ENCODE data around the gene ADGRG6.
"Not testable (repeated sequence)": the region's sequence is repeated elsewhere in the genome, so short reads cannot be mapped to it uniquely, and the experiment has no call there.

Gene ADGRG6

GRCh38 chr6:142301651-142302391 lies at the start of gene ADGRG6:
TSS of gene ADGRG6 (plus strand) at chr6:142302007. CDS start at chr6:142302330, 323 bp downstream.
- peak; percentile 27 for DNase-seq

- DNase-seq: no peak
Observed at GRCh38 chr6:142254513-142254912, 47.3 kb upstream of the ADGRG6 start.

GRCh38 chr6:142255785-142256184 lies 46.0 kb upstream of the ADGRG6 start:
- DNase-seq: no peak

GRCh38 chr6:142258305-142258704 lies 43.5 kb upstream of the ADGRG6 start:
- DNase-seq: no peak

GRCh38 chr6:142258757-142259156 lies 43.0 kb upstream of the ADGRG6 start:
- DNase-seq: no peak

GRCh38 chr6:142260748-142261147 lies 41.1 kb upstream of the ADGRG6 start:
- no peak for DNase-seq

- no peak for DNase-seq
Observed at GRCh38 chr6:142262231-142262630, 39.6 kb upstream of the ADGRG6 start.

GRCh38 chr6:142265476-142265875 lies 36.3 kb upstream of the ADGRG6 start:
- DNase-seq: no peak

- DNase-seq: no peak
Observed at GRCh38 chr6:142266060-142266459, 35.7 kb upstream of the ADGRG6 start.

- DNase-seq: no peak
Observed at GRCh38 chr6:142271476-142271875, 30.3 kb upstream of the ADGRG6 start.

- no peak for DNase-seq
Observed at GRCh38 chr6:142274656-142275055, 27.2 kb upstream of the ADGRG6 start.

- DNase-seq: no peak
Observed at GRCh38 chr6:142275236-142276006, 26.4 kb upstream of the ADGRG6 start.

- DNase-seq: no peak
Observed at GRCh38 chr6:142276256-142276655, 25.6 kb upstream of the ADGRG6 start.

GRCh38 chr6:142279350-142280180 lies 22.2 kb upstream of the ADGRG6 start:
- no peak for DNase-seq

GRCh38 chr6:142280265-142280664 lies 21.5 kb upstream of the ADGRG6 start:
- no peak for DNase-seq

- DNase-seq: no peak
Observed at GRCh38 chr6:142280927-142281326, 20.9 kb upstream of the ADGRG6 start.

- DNase-seq: not testable (repeated sequence)
Observed at GRCh38 chr6:142283138-142283537, 18.7 kb upstream of the ADGRG6 start.

GRCh38 chr6:142284419-142284818 lies 17.4 kb upstream of the ADGRG6 start:
- DNase-seq: no peak

- DNase-seq: no peak
Observed at GRCh38 chr6:142285235-142286087, 16.3 kb upstream of the ADGRG6 start.

- no peak for DNase-seq
Observed at GRCh38 chr6:142286088-142286409, 15.8 kb upstream of the ADGRG6 start.

- DNase-seq: no peak
Observed at GRCh38 chr6:142289687-142290086, 12.1 kb upstream of the ADGRG6 start.

GRCh38 chr6:142290851-142291250 lies 11.0 kb upstream of the ADGRG6 start:
- no peak for DNase-seq

- no peak for DNase-seq
Observed at GRCh38 chr6:142291512-142291911, 10.3 kb upstream of the ADGRG6 start.

Measured in NCI-H1105 (cell line).